Tibial nerve (tissue), 4 donors: ENCODE measurements around the gene CLDN11.

Experiments
- EP300 ChIP-seq, 2 donors: sonication (generic); formaldehyde crosslinking; IDR thresholded peaks; one replicate each; pipeline ENCODE4 v1.6.1; 2017; ENCODE audit warnings: antibody characterized with exemption in 2 of 2, mild to moderate bottlenecking in 1 of 2
- POLR2A ChIP-seq, 2 donors: fragments of 450-650 bp; IDR thresholded peaks; one replicate each; pipeline ENCODE4 v1.6.1; 2017; ENCODE audit warnings: antibody characterized with exemption in 2 of 2, mild to moderate bottlenecking in 2 of 2, moderate library complexity in 2 of 2
- TF ChIP-seq, protein P1 (sequence below), 5 experiments: fragments of 200-600 bp in 3 of 5; fragments of 450-650 bp in 2 of 5; sonication (generic) in 3 of 5; IDR thresholded peaks; one replicate each; pipeline ENCODE4 v1.5.1; 2016 to 2019; ENCODE audit warnings: antibody characterized with exemption in 5 of 5, mild to moderate bottlenecking in 3 of 5, moderate library complexity in 2 of 5

DNA sequence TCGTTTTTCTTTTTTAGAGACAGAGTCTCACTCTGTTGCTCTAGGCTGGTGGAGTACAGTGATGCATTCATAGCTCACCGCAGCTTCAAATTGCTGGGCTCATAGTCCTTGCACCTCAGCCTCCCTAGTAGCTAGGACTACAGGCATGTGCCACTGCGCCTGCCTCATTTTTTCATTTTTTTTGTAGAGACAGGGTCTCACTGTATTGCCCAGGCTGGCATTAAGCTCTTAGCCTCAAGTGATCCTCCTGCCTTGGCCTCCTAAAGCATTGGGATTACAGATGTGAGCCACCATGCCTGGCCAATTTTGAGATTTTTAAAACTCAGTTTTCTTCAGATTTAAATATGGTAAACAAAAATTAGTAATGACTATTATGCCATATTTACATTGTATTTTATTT is 32.2 kb upstream of the CLDN11 start:
- TF ChIP-seq, protein P1, sequence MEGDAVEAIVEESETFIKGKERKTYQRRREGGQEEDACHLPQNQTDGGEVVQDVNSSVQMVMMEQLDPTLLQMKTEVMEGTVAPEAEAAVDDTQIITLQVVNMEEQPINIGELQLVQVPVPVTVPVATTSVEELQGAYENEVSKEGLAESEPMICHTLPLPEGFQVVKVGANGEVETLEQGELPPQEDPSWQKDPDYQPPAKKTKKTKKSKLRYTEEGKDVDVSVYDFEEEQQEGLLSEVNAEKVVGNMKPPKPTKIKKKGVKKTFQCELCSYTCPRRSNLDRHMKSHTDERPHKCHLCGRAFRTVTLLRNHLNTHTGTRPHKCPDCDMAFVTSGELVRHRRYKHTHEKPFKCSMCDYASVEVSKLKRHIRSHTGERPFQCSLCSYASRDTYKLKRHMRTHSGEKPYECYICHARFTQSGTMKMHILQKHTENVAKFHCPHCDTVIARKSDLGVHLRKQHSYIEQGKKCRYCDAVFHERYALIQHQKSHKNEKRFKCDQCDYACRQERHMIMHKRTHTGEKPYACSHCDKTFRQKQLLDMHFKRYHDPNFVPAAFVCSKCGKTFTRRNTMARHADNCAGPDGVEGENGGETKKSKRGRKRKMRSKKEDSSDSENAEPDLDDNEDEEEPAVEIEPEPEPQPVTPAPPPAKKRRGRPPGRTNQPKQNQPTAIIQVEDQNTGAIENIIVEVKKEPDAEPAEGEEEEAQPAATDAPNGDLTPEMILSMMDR (IDR thresholded peaks at IDR 0.05), result no peak
- no peak for TF ChIP-seq EP300 (IDR thresholded peaks at IDR 0.05)
- no peak for TF ChIP-seq POLR2A (IDR thresholded peaks at IDR 0.05)
